HFF-Myc (cell line): ENCODE data around the gene ATP5PO.

Experiments
- DNase-seq: peaks from one replicate; pipeline ENCODE4 v3.0.0-alpha.2; 2011; ENCODE audit warnings: low read depth; ENCODE audit errors: extremely low read depth
- H3K4me3 ChIP-seq: replicated peaks from 2 replicates; pipeline ENCODE4 v1.5.1; 2011; ENCODE audit warnings: low read depth, mild to moderate bottlenecking, control low read depth, low read length
- CTCF ChIP-seq: IDR thresholded peaks from 2 replicates; pipeline ENCODE4 v1.5.1; 2012; ENCODE audit warnings: mild to moderate bottlenecking, low read depth, low read length, control low read depth; ENCODE audit errors: missing control alignments

The ATP5PO gene

GRCh38 chr21:33940164-33940880 is 24.7 kb upstream of the ATP5PO start:
- DNase-seq: no peak
- H3K4me3 ChIP-seq: no peak overlapping the region
- TF ChIP-seq CTCF: no peak

GRCh38 chr21:33939226-33939625 is 23.6 kb upstream of the ATP5PO start:
- no peak for DNase-seq
- H3K4me3 ChIP-seq: no peak overlapping the region
- no peak for TF ChIP-seq CTCF

GRCh38 chr21:33938381-33938780 is 22.8 kb upstream of the ATP5PO start:
- TF ChIP-seq CTCF: no peak
- DNase-seq: no peak

GRCh38 chr21:33937931-33938339 is 22.3 kb upstream of the ATP5PO start:
- TF ChIP-seq CTCF: no peak
- H3K4me3 ChIP-seq: no peak overlapping the region
- no peak for DNase-seq

More at GRCh38 chr21:33938381-33938780, 22.8 kb upstream of the ATP5PO start:
- H3K4me3 ChIP-seq: no peak overlapping the region

GRCh38 chr21:33937146-33937545 is 21.5 kb upstream of the ATP5PO start:
- no peak overlapping the region for H3K4me3 ChIP-seq
- TF ChIP-seq CTCF: no peak

GRCh38 chr21:33936301-33937038 is 20.9 kb upstream of the ATP5PO start:
- no peak overlapping the region for H3K4me3 ChIP-seq
- DNase-seq: no peak
- no peak for TF ChIP-seq CTCF

More at GRCh38 chr21:33937146-33937545, 21.5 kb upstream of the ATP5PO start:
- DNase-seq: no peak

- no peak for TF ChIP-seq CTCF
- DNase-seq: no peak
- no peak overlapping the region for H3K4me3 ChIP-seq
These were observed 17.1 kb upstream of the ATP5PO start for GRCh38 chr21:33932731-33933130.
